AG10803 (cell line): ENCODE results near the gene TMEM178B.

Experiments
- DNase-seq: peaks from one replicate; pipeline ENCODE4 v3.0.0; 2010; ENCODE audit warnings: low read depth
- H3K4me3 ChIP-seq: 2 replicates; pipeline ENCODE4 v1.5.1; 2011; ENCODE audit warnings: mild to moderate bottlenecking, low read length, control low read depth
- TF ChIP-seq, protein P1 (sequence below): conservative IDR thresholded peaks from 2 replicates; pipeline ENCODE4 v1.5.1; 2011; ENCODE audit warnings: mild to moderate bottlenecking, low read length, control low read depth, inconsistent platforms

Gene TMEM178B

DNA sequence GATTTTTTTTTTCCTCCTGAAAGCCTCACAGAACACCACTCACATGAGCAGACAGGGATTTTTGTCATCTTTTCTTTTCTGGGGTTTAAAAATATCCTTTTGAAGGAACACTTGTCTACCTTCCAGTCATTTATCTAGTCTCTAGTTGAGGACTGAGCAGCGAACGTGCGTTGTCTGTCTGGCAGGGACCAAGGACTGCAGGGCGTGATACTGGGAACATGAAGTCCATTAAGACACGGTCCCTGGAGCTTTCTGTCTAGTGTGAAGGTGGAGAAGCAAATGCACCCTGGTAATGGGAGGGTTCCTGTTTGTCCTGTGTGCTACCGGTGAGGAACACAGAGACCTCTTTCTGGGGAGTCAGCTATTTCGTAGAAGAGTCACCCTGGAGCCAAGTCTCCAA, 207.4 kb downstream of the TMEM178B start:
- TF ChIP-seq, protein P1, sequence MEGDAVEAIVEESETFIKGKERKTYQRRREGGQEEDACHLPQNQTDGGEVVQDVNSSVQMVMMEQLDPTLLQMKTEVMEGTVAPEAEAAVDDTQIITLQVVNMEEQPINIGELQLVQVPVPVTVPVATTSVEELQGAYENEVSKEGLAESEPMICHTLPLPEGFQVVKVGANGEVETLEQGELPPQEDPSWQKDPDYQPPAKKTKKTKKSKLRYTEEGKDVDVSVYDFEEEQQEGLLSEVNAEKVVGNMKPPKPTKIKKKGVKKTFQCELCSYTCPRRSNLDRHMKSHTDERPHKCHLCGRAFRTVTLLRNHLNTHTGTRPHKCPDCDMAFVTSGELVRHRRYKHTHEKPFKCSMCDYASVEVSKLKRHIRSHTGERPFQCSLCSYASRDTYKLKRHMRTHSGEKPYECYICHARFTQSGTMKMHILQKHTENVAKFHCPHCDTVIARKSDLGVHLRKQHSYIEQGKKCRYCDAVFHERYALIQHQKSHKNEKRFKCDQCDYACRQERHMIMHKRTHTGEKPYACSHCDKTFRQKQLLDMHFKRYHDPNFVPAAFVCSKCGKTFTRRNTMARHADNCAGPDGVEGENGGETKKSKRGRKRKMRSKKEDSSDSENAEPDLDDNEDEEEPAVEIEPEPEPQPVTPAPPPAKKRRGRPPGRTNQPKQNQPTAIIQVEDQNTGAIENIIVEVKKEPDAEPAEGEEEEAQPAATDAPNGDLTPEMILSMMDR, result no peak
- H3K4me3 ChIP-seq, result no peak overlapping the region
- no peak for DNase-seq

DNA sequence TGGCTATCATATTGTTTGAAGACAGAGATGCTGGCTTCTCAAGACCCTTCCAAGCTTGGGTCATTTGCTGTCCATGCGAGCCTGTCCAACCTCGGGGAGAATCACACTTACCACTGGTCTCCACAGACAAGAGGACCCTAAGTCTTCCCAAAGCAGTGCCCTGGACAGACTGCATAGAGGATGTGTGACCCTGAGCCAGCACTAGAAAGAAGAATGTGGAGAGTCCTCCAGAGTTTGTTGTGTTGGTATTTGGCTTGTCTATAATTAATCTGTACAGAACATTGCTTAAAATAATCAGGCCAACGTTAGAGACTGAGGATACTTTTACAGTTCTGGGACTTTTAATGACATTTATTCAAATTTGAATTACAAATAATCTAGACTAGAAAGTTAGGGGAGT, 212.7 kb downstream of the TMEM178B start:
- no peak for DNase-seq
- H3K4me3 ChIP-seq, result no peak overlapping the region
- TF ChIP-seq, protein P1, result no peak

- no peak for DNase-seq
Observed at GRCh38 chr7:141287936-141288335, 214.1 kb downstream of the TMEM178B start.

GRCh38 chr7:141288626-141289025, 214.8 kb downstream of the TMEM178B start:
- DNase-seq, result no peak
- H3K4me3 ChIP-seq, result no peak overlapping the region
- TF ChIP-seq, protein P1, result no peak

More at GRCh38 chr7:141287936-141288335, 214.1 kb downstream of the TMEM178B start:
- TF ChIP-seq, protein P1, result no peak
- no peak overlapping the region for H3K4me3 ChIP-seq

GRCh38 chr7:141290365-141290764, 216.5 kb downstream of the TMEM178B start:
- DNase-seq, result no peak
- H3K4me3 ChIP-seq, result no peak overlapping the region
- TF ChIP-seq, protein P1, result no peak

DNA sequence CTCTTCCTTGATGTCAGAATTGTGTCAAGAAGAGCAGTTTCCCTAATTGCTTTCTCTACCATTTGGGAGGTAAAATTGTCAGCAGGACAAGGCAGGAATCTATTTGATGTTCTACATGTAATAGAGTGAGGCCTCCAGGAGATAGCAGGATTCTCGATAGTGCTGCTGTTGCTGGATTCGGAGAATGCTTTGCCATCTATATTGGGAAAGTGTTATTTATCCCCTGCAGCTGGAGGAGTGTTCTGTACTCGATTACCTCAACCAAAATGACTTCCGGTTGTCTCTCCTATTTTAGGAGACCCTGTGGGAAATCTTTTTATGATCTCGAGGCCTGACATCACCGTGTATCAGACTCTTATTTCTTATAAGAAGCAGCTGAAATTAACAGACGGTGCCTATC, 217.1 kb downstream of the TMEM178B start:
- TF ChIP-seq, protein P1, result no peak
- H3K4me3 ChIP-seq, result no peak overlapping the region
- no peak for DNase-seq

GRCh38 chr7:141291541-141291940, 217.7 kb downstream of the TMEM178B start:
- TF ChIP-seq, protein P1, result no peak
- no peak for DNase-seq
- no peak overlapping the region for H3K4me3 ChIP-seq
